MG63 (cell line): Measurements from ENCODE around the gene IQGAP2. TPM values are rescaled to one million over a fixed set of nuclear protein-coding genes. Genes with fewer than 3 reads are reported as not detected.

Experiments
- DNase-seq: peaks from one replicate; pipeline ENCODE4 v3.0.0-alpha.2; 2020
- H3K27me3 ChIP-seq: fragments of 250-450 bp; sonication (Bioruptor Pico); 2 replicates; pipeline ENCODE4 v1.5.1; 2020; ENCODE audit warnings: mild to moderate bottlenecking, moderate library complexity
- H3K36me3 ChIP-seq: fragments of 250-450 bp; sonication (Bioruptor Pico); 2 replicates; pipeline ENCODE4 v1.5.1; 2020; ENCODE audit warnings: mild to moderate bottlenecking, moderate library complexity
- H3K4me3 ChIP-seq: fragments of 250-450 bp; sonication (Bioruptor Pico); 2 replicates; pipeline ENCODE4 v1.5.1; 2020; ENCODE audit warnings: mild to moderate bottlenecking, moderate library complexity
- H3K9me3 ChIP-seq: fragments of 250-450 bp; sonication (Bioruptor Pico); 2 replicates; pipeline ENCODE4 v1.5.1; 2020; ENCODE audit warnings: mild to moderate bottlenecking, moderate library complexity
- total RNA-seq: library from RNA; depleted of rRNA; stranded (reverse); fragments of >200 nt; shearing (Covaris generic); gene quantifications from 2 replicates; pipeline ENCODE4 v1.2.3, GENCODE V29; 2014; ENCODE audit warnings: low replicate concordance

IQGAP2 gene
- total RNA-seq, 1 experiment from 2014 or later: 12.3 TPM

DNA sequence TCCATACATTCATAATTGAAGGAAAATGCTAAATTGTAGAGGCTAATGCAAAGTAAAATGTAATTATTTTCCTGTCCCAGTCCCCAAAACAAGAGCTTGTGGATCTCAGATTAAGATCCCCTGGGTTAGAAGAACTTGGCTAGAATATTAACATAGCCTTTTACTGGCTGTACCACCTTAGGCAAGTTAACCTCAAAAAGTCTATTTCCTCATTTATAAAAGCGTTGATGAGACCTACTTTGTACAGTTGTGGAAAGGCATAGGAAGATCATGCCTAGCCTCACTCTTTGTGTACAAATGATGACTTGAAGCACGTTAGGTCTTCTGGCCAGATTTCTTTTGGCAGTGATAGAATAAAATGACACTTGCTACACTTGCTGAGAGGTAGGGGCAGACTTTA lies 122.9 kb downstream of the IQGAP2 start:
- Histone ChIP-seq H3K9me3 (no peaks in the 10 kb centered on the region), H3K36me3 (no peaks in the 10 kb centered on the region), H3K27me3 (no peaks in the 10 kb centered on the region), H3K4me3 (no peak overlapping the region)
- no peak for DNase-seq

DNA sequence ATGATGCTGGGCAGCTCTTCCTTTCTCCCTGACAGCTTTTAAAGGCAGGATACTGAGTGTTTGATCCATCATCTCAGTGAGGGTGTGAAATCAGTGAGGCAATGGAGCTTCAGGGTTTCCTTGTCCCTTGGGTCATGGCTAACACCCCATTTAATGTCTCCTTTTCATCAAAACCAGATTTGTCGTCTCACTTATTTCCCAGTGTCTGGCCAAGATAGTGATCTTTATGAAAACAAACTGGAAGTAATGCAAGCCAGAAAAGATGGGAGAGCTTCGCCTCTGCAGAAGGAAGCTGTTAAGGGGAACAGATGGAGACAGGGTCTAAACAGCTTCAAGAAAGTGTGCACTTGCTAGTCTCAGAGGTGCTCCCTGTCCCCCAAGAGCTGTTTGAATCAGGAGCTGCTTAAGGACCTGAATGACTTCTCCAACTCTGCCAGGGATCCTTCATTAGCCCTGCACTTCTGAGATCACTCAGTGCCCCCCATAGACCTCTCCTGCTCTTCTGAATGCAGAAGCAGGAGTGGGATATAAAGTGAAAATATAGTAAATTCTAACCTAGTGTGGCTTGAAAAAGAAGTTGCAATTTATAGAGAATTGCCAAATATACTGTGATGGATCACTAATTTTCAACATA lies 124.0 kb downstream of the IQGAP2 start:
- Histone ChIP-seq H3K9me3 (no peaks in the 10 kb centered on the region), H3K36me3 (no peaks in the 10 kb centered on the region), H3K27me3 (no peaks in the 10 kb centered on the region), H3K4me3 (no peak overlapping the region)
- no peak for DNase-seq

DNA sequence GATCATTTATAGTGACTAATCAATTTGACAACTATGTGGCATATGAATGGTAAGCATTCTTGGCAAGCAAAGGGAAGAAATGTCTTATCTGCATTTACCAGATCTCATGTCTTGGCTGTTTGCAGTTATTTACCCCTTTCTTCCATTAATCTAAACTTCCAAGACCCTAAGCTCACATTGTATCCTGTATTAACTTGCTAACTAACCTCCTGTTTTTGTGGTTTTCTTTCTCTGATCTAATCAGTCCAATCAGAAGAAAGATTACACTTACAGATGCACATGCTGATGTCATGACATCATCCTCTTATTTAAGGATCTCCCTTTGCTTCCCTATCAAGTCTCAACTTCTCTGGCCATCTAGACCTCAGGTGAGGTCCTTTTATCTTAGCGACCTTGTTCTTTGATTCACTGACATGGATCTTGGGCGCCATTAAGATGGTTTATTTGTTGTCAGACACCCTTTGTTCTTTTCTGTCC lies 124.6 kb downstream of the IQGAP2 start:
- H3K27me3 ChIP-seq: no peaks in the 10 kb centered on the region
- no peak for DNase-seq
- no peak overlapping the region for H3K4me3 ChIP-seq
- no peaks in the 10 kb centered on the region for H3K9me3 ChIP-seq
- H3K36me3 ChIP-seq: no peaks in the 10 kb centered on the region

DNA sequence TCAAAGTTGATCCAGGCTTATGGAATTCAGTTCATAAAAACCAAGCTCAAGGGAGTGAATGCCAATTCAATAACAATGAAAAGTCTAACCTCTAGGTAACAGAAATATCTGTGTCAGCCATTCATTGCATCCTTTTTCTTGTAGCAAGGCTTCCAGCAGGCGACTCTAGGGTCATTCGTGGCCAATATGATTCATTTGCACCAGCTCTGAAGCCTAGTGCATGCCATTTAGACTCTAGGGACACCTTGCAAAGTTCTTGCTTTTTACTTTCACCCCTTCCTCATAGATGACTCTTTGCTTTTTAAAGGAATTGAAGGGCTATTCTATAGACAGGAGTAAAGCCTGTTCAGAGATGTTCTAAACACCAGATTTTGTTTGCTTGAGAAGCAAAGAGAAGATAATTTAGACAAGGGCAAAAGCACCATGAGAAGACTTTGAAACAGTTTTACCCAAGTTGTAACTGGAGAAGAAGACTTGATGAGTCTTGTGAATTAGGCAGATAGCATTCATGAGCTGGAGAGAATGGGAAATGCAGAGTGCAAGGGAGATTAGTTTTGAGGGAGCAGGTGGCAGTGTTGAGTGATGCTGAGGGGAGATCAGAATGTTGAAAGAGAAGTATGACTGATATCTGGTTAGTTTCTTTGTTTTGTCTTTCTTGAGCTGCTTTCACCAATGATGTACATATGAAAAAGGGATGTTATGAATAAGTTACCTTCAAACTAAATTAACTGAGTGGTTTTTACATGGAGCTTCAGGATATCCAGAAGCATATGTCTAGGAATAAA lies 125.7 kb downstream of the IQGAP2 start:
- no peaks in the 10 kb centered on the region for H3K27me3 ChIP-seq
- DNase-seq: no peak
- no peaks in the 10 kb centered on the region for H3K36me3 ChIP-seq
- H3K4me3 ChIP-seq: no peak overlapping the region
- no peaks in the 10 kb centered on the region for H3K9me3 ChIP-seq

DNA sequence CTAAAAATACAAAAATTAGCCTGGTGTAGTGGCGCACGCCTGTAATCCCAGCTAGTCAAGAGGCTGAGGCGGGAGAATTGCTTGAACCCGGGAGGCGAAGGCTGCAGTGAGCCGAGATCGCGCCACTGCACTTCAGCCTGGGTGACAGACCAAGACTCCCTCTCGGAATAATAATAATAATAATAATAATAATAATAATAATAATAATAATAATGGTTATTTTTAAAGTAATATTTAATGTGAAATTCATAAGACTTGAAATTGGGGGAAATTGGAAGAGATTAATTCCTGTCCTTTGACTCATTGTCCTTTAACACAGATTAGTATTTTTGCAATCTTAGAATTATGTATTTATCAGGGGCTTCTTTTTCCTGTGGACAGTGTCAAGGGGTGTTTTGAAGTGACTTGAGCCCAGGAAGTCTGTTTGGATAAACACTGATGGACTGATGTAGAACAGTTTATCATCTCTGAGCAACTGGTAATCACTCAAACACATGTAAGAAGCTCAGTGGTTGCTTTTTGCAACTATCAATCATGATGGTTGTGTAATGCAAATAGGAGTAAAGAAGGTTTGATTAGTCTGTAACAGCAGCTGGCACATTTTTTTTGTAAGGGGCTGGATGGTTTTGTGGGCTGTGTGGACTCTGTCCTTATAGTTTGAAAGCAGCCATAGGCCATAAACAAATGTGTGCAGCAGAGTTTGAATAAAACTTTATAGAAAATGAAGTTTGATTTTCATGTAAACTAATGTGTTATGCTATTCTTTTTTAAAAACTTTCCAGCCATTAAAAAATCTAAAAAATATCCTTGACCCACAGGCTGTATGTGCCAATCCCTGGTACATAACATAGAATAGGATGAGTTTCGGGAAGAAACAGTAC lies 126.6 kb downstream of the IQGAP2 start:
- Histone ChIP-seq H3K27me3 (no peaks in the 10 kb centered on the region), H3K4me3 (no peak overlapping the region), H3K9me3 (no peaks in the 10 kb centered on the region), H3K36me3 (no peaks in the 10 kb centered on the region)
- DNase-seq: no peak

DNA sequence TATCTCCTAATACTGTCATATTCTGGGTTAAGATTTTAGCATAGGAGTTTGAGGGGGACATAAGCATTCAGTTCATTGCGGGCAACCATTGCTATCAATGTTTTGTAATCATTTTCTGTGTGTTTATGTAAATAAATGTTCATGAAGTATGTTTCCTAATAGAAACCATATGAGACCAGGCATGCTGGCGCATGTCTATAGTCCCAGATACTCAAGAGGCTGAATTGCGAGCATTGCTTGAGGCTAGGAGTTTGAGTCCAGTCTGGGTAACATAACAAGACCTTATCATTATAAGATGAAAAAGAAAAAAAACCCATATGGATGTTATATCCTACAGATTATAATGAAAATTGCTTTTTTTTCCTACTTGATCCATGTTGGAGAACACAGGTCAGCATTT lies 129.0 kb downstream of the IQGAP2 start:
- H3K4me3 ChIP-seq: no peak overlapping the region
- DNase-seq: no peak

DNA sequence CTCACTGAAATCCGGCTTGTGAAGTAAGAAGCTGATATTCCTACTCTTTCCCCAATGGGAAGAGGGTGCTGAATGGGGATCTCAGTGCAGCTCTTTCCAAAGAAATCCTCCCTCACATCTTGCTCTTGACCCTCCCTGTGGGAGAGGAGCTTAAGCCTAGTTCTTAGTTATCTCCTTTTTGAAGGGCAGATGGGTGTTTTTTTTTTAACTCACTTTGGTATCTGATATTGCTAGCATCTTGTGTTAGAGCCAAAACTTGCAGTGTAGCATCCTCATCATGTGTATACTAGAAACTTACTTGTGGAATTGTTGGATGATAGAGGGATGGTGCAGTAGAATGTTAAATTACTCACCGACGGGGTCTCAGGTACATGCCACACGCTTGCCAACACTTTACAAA lies 129.9 kb downstream of the IQGAP2 start:
- Histone ChIP-seq H3K9me3 (no peaks in the 10 kb centered on the region), H3K27me3 (no peaks in the 10 kb centered on the region), H3K36me3 (no peaks in the 10 kb centered on the region), H3K4me3 (no peak overlapping the region)
- DNase-seq: no peak

More for the DNA sequence above, 129.0 kb downstream of the IQGAP2 start:
- no peaks in the 10 kb centered on the region for H3K27me3 ChIP-seq
- H3K36me3 ChIP-seq: no peaks in the 10 kb centered on the region
- H3K9me3 ChIP-seq: no peaks in the 10 kb centered on the region

DNA sequence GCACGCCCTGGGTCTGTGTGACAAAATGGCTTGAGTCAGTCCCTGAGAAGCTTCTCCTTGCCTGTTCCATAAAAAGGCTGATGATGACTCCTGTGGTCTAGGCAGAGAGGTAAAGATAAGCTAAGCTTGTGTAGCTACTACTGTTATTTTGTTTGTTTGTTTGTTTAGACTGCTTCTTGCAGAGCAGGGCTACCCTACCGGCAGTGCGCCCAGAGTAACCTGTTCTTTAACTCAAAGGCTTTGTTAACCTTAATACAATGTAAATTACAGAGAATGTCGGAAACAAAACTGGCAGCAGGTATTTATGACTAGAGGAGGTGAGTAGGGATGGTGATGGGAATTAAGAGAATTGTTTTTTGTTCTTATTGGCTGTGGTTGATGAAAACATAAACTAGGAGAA lies 132.5 kb downstream of the IQGAP2 start:
- DNase-seq: no peak

DNA sequence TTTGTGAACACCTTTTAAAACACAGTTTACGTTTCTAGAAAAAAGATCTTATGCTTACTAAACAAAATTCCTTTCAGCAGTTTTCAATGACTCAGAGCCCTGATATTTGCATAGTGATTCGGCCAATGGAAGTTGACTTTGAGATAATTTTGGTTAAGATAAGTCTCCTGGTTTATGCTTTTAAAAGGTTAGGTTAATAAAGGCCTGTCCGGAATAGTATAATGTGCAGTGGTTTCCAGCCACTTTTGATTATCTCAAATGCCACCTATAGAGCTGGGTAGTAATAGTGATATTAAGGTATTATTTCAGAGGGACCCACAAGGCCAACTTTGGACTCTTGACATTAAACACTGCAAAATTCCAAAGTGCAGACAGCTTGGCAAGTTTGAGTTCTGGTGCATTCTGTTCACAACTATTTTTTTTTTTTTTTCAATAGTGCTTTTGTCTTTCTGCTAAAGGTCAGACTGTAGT lies 134.0 kb downstream of the IQGAP2 start:
- H3K9me3 ChIP-seq: no peaks in the 10 kb centered on the region
- no peak for DNase-seq

More for the DNA sequence above, 132.5 kb downstream of the IQGAP2 start:
- no peak overlapping the region for H3K4me3 ChIP-seq
- H3K36me3 ChIP-seq: no peaks in the 10 kb centered on the region
- H3K27me3 ChIP-seq: no peaks in the 10 kb centered on the region
- H3K9me3 ChIP-seq: no peaks in the 10 kb centered on the region

DNA sequence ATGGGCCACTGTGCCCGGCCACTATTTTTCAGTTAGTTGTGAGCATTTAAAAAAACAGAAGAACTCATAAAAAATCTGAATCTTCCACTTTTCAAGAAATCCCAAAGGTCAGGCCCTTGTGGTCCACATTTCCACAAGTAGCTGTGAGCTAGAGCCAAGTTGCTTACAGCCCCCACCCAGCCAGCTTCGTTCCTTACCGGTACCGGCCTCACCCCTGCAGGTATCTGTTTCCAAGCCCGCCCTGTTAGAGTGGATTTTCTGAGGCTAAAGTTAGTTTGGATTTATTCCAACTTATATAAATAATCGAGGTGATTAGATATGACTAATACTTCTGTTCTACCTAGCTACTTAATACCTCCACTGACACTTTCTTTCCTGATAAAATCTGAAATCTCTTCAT lies 139.2 kb downstream of the IQGAP2 start:
- Histone ChIP-seq H3K36me3 (no peaks in the 10 kb centered on the region), H3K27me3 (no peaks in the 10 kb centered on the region), H3K4me3 (no peak overlapping the region), H3K9me3 (no peaks in the 10 kb centered on the region)
- no peak for DNase-seq

More for the DNA sequence above, 134.0 kb downstream of the IQGAP2 start:
- Histone ChIP-seq H3K27me3 (no peaks in the 10 kb centered on the region), H3K36me3 (no peaks in the 10 kb centered on the region), H3K4me3 (no peak overlapping the region)

DNA sequence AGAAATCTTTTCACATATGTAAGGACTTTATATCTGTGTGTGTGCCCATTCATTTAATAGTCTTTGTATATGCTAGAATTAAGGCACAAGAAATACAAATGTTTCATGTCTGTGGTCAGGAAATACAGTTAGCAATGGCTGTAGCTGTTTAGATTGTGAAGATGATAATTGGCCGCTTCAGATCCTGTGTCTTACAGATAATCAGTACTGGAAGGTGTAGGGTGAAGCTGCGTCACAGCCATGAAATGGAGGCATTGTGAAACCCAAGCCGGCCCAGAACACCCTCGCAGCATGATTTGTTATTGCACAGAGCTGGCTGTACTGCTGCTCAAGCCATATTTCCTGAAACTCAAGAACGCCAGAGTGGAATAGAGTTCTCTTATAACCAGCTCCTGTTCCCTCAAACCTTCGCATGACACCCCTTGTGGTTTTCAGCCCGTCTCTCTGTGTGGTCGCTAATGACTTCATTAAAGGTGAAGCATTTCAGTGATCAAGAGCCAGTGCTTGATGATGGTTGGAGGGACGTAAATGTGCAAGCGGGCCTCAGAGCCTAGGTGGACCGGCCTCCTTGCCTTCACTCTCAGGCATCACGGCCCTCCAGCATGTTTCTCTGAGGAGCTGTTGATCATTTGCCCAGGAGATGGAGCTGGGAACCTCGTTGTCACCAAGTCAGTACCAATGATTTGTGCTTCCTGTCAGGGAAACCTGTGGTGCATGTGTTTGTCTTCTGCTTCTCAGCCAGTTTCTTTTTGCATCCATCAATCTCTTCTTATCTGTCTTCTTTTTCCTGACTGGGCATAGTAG lies 140.0 kb downstream of the IQGAP2 start:
- no peaks in the 10 kb centered on the region for H3K9me3 ChIP-seq

DNA sequence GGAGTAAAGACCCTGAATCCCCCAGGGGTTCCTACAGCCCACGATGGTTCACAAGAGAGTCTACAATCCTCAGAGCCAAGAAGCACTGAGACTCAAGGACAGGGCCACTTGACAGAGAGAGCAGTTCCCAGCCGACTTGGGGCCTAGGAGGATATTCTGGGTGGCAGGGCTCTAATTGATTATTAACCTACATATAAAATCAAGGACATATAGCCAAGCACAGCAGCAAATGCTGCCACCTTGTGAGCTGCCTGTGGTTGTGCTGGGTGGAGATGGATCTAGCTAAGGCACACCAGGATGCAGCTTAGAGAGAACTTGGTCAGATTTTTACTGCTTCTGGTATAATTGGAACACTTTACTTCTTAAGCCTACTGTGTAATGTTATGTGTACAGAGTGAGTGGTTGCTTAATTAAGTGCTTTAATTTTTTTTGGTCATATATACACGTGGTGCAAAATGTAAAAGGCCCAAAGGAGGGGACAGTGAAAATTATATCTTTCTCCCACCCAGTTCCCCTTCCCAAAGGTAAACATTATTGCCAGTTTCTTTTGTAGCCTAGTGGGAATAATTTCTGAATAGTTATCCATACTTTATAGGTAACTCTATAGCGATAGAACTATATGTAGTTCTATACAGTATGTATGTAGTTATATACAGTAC lies 141.3 kb downstream of the IQGAP2 start:
- Histone ChIP-seq H3K9me3 (no peaks in the 10 kb centered on the region), H3K4me3 (no peak overlapping the region), H3K36me3 (no peaks in the 10 kb centered on the region), H3K27me3 (no peaks in the 10 kb centered on the region)
- DNase-seq: peak; percentile 39

More for the DNA sequence above, 140.0 kb downstream of the IQGAP2 start:
- no peak for DNase-seq
- H3K4me3 ChIP-seq: no peak overlapping the region
- no peaks in the 10 kb centered on the region for H3K27me3 ChIP-seq
- H3K36me3 ChIP-seq: no peaks in the 10 kb centered on the region

DNA sequence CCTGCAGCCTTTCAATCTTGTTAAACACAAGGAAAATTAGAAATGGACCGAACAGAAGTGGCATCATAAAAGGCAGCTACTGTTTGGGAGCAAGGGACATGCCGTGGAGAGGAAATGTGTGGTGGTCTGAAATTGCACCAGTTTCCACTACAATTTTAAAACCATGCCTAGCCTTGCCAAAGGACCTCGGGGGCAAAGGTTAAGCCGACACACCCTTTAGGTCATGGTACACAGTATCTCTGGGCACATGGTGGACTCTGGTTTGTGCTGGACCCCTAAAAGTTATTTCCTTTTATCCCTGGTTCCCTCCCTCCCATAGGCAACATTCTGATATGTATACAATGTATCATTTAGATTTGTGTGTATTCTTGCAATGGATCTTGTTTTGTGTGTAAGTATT lies 142.1 kb downstream of the IQGAP2 start:
- H3K4me3 ChIP-seq: no peak overlapping the region
- H3K9me3 ChIP-seq: no peaks in the 10 kb centered on the region
- no peak for DNase-seq
- no peaks in the 10 kb centered on the region for H3K27me3 ChIP-seq
- no peaks in the 10 kb centered on the region for H3K36me3 ChIP-seq

DNA sequence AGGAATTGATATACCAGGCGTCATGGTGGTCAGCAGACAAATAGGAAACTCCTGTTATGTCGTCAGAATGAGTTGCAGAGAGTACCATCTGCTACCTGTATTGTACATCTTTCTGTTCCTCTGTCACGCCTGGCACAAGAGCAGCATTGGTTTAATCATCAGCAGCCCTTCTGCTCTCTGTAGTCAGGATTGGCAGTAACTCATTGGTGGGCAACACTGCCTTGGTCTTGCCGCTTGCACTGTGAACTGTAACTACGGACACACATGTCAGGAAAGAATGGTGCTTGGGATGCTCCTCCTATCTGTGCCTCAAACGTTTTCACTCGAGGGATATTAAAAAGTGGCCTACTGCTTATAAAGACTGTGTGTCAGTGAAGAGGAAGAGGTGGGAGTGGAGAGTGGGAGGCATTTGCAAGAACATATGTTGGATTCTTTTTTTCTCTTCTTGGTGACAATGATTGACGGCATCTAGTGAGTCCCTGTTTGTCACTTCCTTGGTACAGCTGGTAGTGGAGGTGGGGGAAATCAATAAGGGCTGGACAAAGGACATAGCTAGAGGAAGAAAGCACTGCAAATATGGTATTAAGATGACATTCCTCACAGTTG lies 143.5 kb downstream of the IQGAP2 start:
- no peak for DNase-seq
- H3K27me3 ChIP-seq: no peaks in the 10 kb centered on the region
- no peak overlapping the region for H3K4me3 ChIP-seq
- H3K36me3 ChIP-seq: no peaks in the 10 kb centered on the region
- H3K9me3 ChIP-seq: no peaks in the 10 kb centered on the region

DNA sequence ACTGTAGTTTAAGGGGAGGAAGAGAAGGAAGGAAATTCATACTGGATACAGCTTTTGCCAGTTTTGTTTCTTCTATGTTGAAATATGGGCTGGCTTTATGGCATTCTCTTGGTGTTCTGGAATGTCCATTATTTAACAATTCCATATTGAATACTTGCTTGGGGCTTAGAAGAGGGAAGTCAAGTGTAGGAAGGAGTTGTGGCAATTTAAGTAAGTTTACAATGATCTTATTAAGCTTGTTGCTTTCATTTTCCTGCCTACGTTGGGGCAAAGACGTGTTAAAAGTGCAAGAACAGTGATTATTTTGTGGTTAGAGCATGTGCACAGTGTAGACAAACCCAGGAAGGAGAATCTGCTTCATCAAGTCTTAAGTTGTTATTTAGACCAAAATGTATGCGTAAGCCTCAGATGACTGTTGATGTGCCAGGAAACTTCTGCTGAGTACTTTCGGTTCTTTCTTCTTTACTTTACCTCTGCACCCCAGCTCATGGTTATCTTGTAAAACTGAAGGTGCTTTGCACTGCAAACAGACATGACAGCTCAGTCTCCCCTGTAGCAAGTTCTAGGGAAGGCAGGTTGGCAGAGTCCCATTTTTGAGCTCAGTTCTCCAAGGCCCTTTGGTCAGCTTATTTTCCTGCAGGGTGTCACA lies 144.3 kb downstream of the IQGAP2 start:
- Histone ChIP-seq H3K36me3 (no peaks in the 10 kb centered on the region), H3K9me3 (no peaks in the 10 kb centered on the region), H3K27me3 (no peaks in the 10 kb centered on the region), H3K4me3 (no peak overlapping the region)
- DNase-seq: no peak
